T-cell (primary cell): ENCODE results near the gene YAE1. TPM values are rescaled to one million over a fixed set of nuclear protein-coding genes. Genes with fewer than 3 reads are reported as not detected.
"Not testable (repeated sequence)": the region's sequence is repeated elsewhere in the genome, so short reads cannot be mapped to it uniquely, and the experiment has no call there.

Source experiments
- ATAC-seq, 4 experiments: fragments of 200-7000 bp in 3 of 4; fragments of 150-1000 bp in 1 of 4; cut with Tn5 transposase; replicated peaks in 1 of 4; 1 replicate in 3 of 4; 2 replicates in 1 of 4; pipeline ENCODE4 v1.10.0; 2021; ENCODE audit warnings: moderate library complexity in 3 of 4, mild to moderate bottlenecking in 2 of 4, moderate number of reproducible peaks in 1 of 4
- CTCF ChIA-PET, 2 donors: fragments of 300-600 bp; sonication (Branson Sonifier 250); formaldehyde crosslinking; loops; one replicate each; lab custom pipeline; 2022; ENCODE audit warnings: antibody characterized with exemption in 2 of 2; lab: Charles Lee
- POLR2A ChIA-PET, 2 donors: fragments of 300-600 bp; sonication (Branson Sonifier 250); formaldehyde crosslinking; loops; one replicate each; lab custom pipeline; 2022; ENCODE audit warnings: antibody characterized with exemption in 2 of 2; lab: Charles Lee
- DNase-seq, 35 experiments: peaks; one replicate each; pipeline versions ENCODE4 v3.0.0 to v3.0.0-alpha.2; 2013 to 2023
- H3K27ac ChIP-seq: one replicate; pipeline ENCODE4 v1.5.1; 2013; ENCODE audit warnings: low read length
- H3K27me3 ChIP-seq, 2 experiments: replicated peaks in 1 of 2; 1 replicate in 1 of 2; 2 replicates in 1 of 2; pipeline versions ENCODE4 v1.6.1 to v1.7.0; 2013; ENCODE audit warnings: low read length in 1 of 2, mixed read lengths in 1 of 2; ENCODE audit not compliant: control insufficient read depth in 2 of 2, insufficient read depth in 2 of 2; ENCODE audit errors: extremely low read depth in 1 of 2
- H3K36me3 ChIP-seq, 2 donors: 1 replicate in 1 of 2; 2 replicates in 1 of 2; pipeline versions ENCODE4 v1.6.1 to v1.7.0; 2013; ENCODE audit warnings: low read length in 1 of 2; ENCODE audit not compliant: control insufficient read depth in 2 of 2, insufficient read depth in 1 of 2; ENCODE audit errors: extremely low read depth in 1 of 2
- H3K4me1 ChIP-seq, 2 experiments: 1 replicate in 1 of 2; 2 replicates in 1 of 2; pipeline versions ENCODE4 v1.6.1 to v1.7.0; 2013; ENCODE audit warnings: low read length in 2 of 2, mixed read lengths in 1 of 2; ENCODE audit not compliant: insufficient read depth in 2 of 2, control insufficient read depth in 1 of 2; ENCODE audit errors: extremely low read depth in 1 of 2
- H3K4me3 ChIP-seq, 2 donors: 1 replicate in 1 of 2; 2 replicates in 1 of 2; pipeline versions ENCODE4 v1.5.1 to v1.7.0; 2013; ENCODE audit warnings: mild to moderate bottlenecking in 2 of 2, low read length in 1 of 2, moderate library complexity in 1 of 2; ENCODE audit not compliant: control insufficient read depth in 1 of 2; ENCODE audit errors: extremely low read depth in 1 of 2
- H3K9me3 ChIP-seq: 2 replicates; pipeline ENCODE4 v1.7.0; 2013
- H3K27ac Mint-ChIP-seq, 2 donors: one replicate each; pipeline ENCODE4 v1.8.0; 2020 to 2021; ENCODE audit warnings: mild to moderate bottlenecking in 2 of 2, mixed read lengths in 2 of 2
- H3K27me3 Mint-ChIP-seq, 2 donors: one replicate each; pipeline ENCODE4 v1.8.0; 2021 to 2022; ENCODE audit warnings: mixed read lengths in 2 of 2
- H3K36me3 Mint-ChIP-seq: one replicate; pipeline ENCODE4 v1.8.0; 2021; ENCODE audit warnings: mixed read lengths
- H3K4me1 Mint-ChIP-seq, 3 donors: one replicate each; pipeline ENCODE4 v1.8.0; 2020 to 2022; ENCODE audit warnings: mixed read lengths in 3 of 3, mild to moderate bottlenecking in 1 of 3
- H3K4me3 Mint-ChIP-seq, 3 donors: one replicate each; pipeline ENCODE4 v1.8.0; 2020 to 2022; ENCODE audit warnings: mild to moderate bottlenecking in 3 of 3, mixed read lengths in 3 of 3, moderate library complexity in 3 of 3
- H3K9me3 Mint-ChIP-seq, 3 donors: one replicate each; pipeline ENCODE4 v1.8.0; 2020 to 2022; ENCODE audit warnings: mixed read lengths in 3 of 3
- WGBS: methylation state at CpG from one replicate; pipeline ENCODE4 v1.1.5; 2013; ENCODE audit warnings: missing lambda C conversion rate; ENCODE audit not compliant: insufficient coverage; 5-methylcytosine and 5-hydroxymethylcytosine counted together
- total RNA-seq, 35 experiments: library from RNA in 6 of 35; stranded (reverse) in 6 of 35; fragments of 120-200 nt in 1 of 35; gene quantifications; one replicate each; pipeline versions ENCODE4 v1.2.1 to v1.2.4 and lab custom pipeline; 2013 to 2026

The YAE1 gene
- total RNA-seq, 5 donors from 2014 or later (not counting 1 experiment from before 2014, with no cell fraction given) = 7.5 to 21.9 (median 15.6) TPM

DNA sequence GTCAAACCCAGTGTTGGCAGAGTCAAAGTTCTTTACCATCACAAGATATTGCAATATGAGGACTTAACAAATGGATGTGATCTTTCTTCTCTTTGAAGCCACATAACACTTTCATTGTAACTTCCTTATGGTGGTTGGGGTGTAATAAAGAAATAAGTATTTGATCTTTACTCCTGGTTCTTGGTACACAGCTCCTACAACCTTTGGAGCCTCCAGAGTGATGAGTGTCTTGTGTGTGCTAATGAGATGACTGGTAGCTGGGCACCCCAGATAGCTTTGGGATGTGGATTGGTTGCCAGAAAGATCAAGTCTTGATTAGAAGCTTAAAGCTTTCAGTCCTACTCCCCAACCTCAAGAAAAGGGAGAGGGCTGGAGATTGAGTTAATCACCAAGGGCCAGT, 31.1 kb upstream of the YAE1 start:
- H3K36me3 ChIP-seq = no peaks in the 10 kb centered on the region
- H3K27me3 Mint-ChIP-seq = peaks cover 0 to 6% of the 10 kb centered on the region in 2 donors
- H3K9me3 Mint-ChIP-seq = no peaks in the 10 kb centered on the region
- ChIA-PET CTCF (no interaction called here), POLR2A (no interaction called here)
- no peaks in the 10 kb centered on the region for H3K36me3 Mint-ChIP-seq
- ATAC-seq (no peak), DNase-seq (no peak)
- H3K4me3 ChIP-seq = no peak overlapping the region
- no peaks in the 10 kb centered on the region for H3K4me1 ChIP-seq
- H3K27me3 ChIP-seq = peaks cover 0 to 9% of the 10 kb centered on the region in 2 experiments
- H3K27ac ChIP-seq = no peak overlapping the region
- H3K4me1 Mint-ChIP-seq = no peaks in the 10 kb centered on the region
- no peak overlapping the region for H3K4me3 Mint-ChIP-seq
- H3K27ac Mint-ChIP-seq = no peak overlapping the region
- no peaks in the 10 kb centered on the region for H3K9me3 ChIP-seq

DNA sequence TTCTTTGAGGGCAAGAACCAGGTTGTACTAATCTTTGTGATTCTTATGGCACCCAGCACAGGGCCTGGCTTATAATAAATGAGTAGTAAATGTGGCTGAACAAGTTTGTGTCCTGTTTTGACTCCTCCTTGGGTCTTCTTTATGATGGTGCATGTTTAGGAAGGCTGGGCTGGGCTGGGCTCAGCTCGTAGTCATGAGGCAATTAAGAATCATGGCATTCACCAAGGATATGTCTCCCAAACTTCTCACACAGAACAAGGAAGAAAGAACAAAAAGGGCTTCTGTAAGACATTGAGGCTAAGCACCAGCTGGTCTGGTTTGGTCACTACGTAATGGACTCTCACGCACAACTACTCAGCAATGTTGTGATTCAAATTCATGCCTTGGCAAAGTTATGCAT, 30.5 kb upstream of the YAE1 start:
- H3K27me3 Mint-ChIP-seq = peaks cover 0 to 6% of the 10 kb centered on the region in 2 donors
- no peaks in the 10 kb centered on the region for H3K9me3 Mint-ChIP-seq
- no peaks in the 10 kb centered on the region for H3K4me1 Mint-ChIP-seq
- ATAC-seq (no peak), DNase-seq (no peak)
- Histone ChIP-seq H3K4me3 (no peak overlapping the region), H3K4me1 (no peaks in the 10 kb centered on the region), H3K27ac (no peak overlapping the region), H3K9me3 (no peaks in the 10 kb centered on the region), H3K36me3 (no peaks in the 10 kb centered on the region), H3K27me3 (peaks cover 0 to 9% of the 10 kb centered on the region in 2 experiments)
- 100% methylated on average over 2 of the region's 3 CpGs for WGBS
- POLR2A ChIA-PET = no interaction called here
- H3K27ac Mint-ChIP-seq = no peak overlapping the region
- no peak overlapping the region for H3K4me3 Mint-ChIP-seq
- H3K36me3 Mint-ChIP-seq = no peaks in the 10 kb centered on the region
- CTCF ChIA-PET = no interaction called here

GRCh38 chr7:39536951-39537350, 29.3 kb upstream of the YAE1 start:
- no peak overlapping the region for H3K27ac ChIP-seq
- H3K36me3 ChIP-seq = no peaks in the 10 kb centered on the region
- no peaks in the 10 kb centered on the region for H3K4me1 Mint-ChIP-seq
- H3K4me3 ChIP-seq = no peak overlapping the region
- H3K9me3 ChIP-seq = no peaks in the 10 kb centered on the region
- no CpG with 5 or more reads among the region's 1 CpG for WGBS
- DNase-seq (no peak), ATAC-seq (no peak)
- H3K27ac Mint-ChIP-seq = no peak overlapping the region
- H3K27me3 Mint-ChIP-seq = peaks cover 0 to 6% of the 10 kb centered on the region in 2 donors
- POLR2A ChIA-PET = no interaction called here
- CTCF ChIA-PET = no interaction called here
- H3K4me1 ChIP-seq = no peaks in the 10 kb centered on the region
- no peaks in the 10 kb centered on the region for H3K9me3 Mint-ChIP-seq
- no peaks in the 10 kb centered on the region for H3K36me3 Mint-ChIP-seq
- peaks cover 0 to 7% of the 10 kb centered on the region in 2 experiments for H3K27me3 ChIP-seq
- no peak overlapping the region for H3K4me3 Mint-ChIP-seq

DNA sequence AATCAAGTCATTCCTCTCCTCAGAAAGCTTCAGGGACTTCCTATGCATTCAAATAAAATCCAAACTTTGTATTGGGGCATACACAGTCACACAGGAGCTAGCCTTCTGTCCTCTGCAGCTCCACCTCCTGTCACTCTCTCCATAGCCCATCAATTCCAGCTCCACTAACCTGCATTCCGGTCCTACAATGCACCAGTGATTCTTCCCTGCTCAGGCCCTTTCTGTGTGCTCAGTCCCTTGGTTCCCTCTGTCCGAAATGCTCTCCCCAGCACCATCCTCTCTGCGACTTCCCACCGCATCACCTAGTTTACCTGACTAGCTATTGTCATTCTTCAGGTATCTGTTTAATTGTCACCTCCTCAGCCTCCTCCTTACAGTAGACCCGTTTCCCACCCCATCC, 26.4 kb upstream of the YAE1 start:
- DNase-seq (no peak), ATAC-seq (no peak)
- Histone ChIP-seq H3K9me3 (no peaks in the 10 kb centered on the region), H3K4me1 (no peaks in the 10 kb centered on the region), H3K36me3 (no peaks in the 10 kb centered on the region), H3K27ac (no peak overlapping the region), H3K27me3 (no peaks in the 10 kb centered on the region), H3K4me3 (no peak overlapping the region)
- 93% methylated on average over 4 of the region's 5 CpGs for WGBS
- CTCF ChIA-PET = interaction anchor here in 1 of 2 donors (0.7 kb wide), 1 partner anchor 299 kb away, joined by 4 read pairs; no protein-coding TSS in a partner anchor
- POLR2A ChIA-PET = no interaction called here
- Mint-ChIP-seq H3K27ac (no peak overlapping the region), H3K4me3 (no peak overlapping the region), H3K36me3 (no peaks in the 10 kb centered on the region), H3K27me3 (peaks cover 4 to 11% of the 10 kb centered on the region in 2 donors), H3K9me3 (no peaks in the 10 kb centered on the region), H3K4me1 (no peaks in the 10 kb centered on the region)

- H3K27me3 Mint-ChIP-seq = peaks cover 4 to 11% of the 10 kb centered on the region in 2 donors
- no peaks in the 10 kb centered on the region for H3K36me3 Mint-ChIP-seq
- no peaks in the 10 kb centered on the region for H3K27me3 ChIP-seq
- no peaks in the 10 kb centered on the region for H3K9me3 Mint-ChIP-seq
- ChIA-PET CTCF (no interaction called here), POLR2A (no interaction called here)
- no peaks in the 10 kb centered on the region for H3K4me1 ChIP-seq
- DNase-seq (no peak), ATAC-seq (no peak)
- H3K9me3 ChIP-seq = no peaks in the 10 kb centered on the region
- WGBS = 94% methylated on average over 6 of the region's 7 CpGs
- H3K27ac ChIP-seq = no peak overlapping the region
- no peaks in the 10 kb centered on the region for H3K36me3 ChIP-seq
- no peak overlapping the region for H3K4me3 ChIP-seq
- no peaks in the 10 kb centered on the region for H3K4me1 Mint-ChIP-seq
- no peak overlapping the region for H3K27ac Mint-ChIP-seq
- no peak overlapping the region for H3K4me3 Mint-ChIP-seq
These were observed 25.9 kb upstream of the YAE1 start for GRCh38 chr7:39540320-39540719.

DNA sequence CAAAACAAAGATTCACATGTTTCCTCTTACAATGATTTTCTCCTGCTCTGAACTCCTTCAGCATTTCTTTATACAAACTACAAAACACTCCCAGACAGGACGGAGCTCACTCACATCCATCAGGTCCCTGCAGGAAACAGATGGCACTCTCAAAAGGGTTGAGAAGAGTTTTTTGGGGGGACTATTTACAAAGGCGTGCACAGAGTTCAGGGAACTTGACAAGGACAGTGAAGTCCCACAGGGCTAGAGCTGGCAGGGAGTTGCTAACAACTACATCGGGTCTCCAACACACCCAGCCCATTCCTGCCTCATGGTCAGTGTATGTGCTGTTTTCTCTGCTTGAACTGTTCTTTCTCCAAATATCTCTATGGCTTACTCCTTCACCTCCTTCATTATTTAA, 24.7 kb upstream of the YAE1 start:
- Mint-ChIP-seq H3K9me3 (no peaks in the 10 kb centered on the region), H3K27ac (no peak overlapping the region), H3K36me3 (no peaks in the 10 kb centered on the region), H3K4me3 (no peak overlapping the region), H3K27me3 (peaks cover 4 to 5% of the 10 kb centered on the region in 2 donors), H3K4me1 (no peaks in the 10 kb centered on the region)
- no peaks in the 10 kb centered on the region for H3K27me3 ChIP-seq
- CTCF ChIA-PET = no interaction called here
- H3K36me3 ChIP-seq = no peaks in the 10 kb centered on the region
- POLR2A ChIA-PET = no interaction called here
- no CpG with 5 or more reads among the region's 3 CpGs for WGBS
- no peaks in the 10 kb centered on the region for H3K4me1 ChIP-seq
- H3K27ac ChIP-seq = no peak overlapping the region
- H3K4me3 ChIP-seq = no peak overlapping the region
- DNase-seq (no peak), ATAC-seq (no peak)
- no peaks in the 10 kb centered on the region for H3K9me3 ChIP-seq

DNA sequence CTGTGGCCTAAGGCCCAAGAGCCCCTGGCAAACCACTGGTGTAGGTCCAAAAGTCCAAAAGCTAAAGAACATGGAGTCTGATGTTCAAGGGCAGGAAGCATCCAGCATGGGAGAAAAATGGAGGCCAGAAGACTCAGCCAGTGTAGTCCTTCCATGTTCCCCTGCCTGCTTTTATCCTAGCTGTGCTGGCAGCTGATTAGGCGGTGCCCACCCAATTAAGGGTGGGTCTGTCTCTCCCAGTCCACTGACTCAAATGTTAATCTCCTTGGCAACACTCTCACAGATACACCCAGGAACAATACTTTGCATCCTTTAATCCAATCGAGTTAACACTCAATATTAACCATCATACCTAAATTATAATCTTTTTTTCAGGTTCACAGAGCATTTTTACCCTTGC, 21.4 kb upstream of the YAE1 start:
- POLR2A ChIA-PET, H3K27ac ChIP-seq, H3K4me1 ChIP-seq, H3K27me3 Mint-ChIP-seq, H3K4me3 Mint-ChIP-seq, ATAC-seq, H3K4me3 ChIP-seq, H3K27me3 ChIP-seq, DNase-seq, H3K27ac Mint-ChIP-seq, H3K36me3 ChIP-seq, H3K9me3 ChIP-seq, H3K36me3 Mint-ChIP-seq, H3K4me1 Mint-ChIP-seq: not testable (repeated sequence)
- WGBS = 57% methylated on average over 1 of the region's 2 CpGs
- CTCF ChIA-PET = interaction anchor here in 1 of 2 donors (0.6 kb wide), 1 partner anchor 199 kb away, joined by 3 read pairs; no protein-coding TSS in a partner anchor
- peaks cover 4 to 18% (median 14%) of the 10 kb centered on the region in 3 donors for H3K9me3 Mint-ChIP-seq
